Measurements from ENCODE around the gene HDAC6.

Gene HDAC6

DNA sequence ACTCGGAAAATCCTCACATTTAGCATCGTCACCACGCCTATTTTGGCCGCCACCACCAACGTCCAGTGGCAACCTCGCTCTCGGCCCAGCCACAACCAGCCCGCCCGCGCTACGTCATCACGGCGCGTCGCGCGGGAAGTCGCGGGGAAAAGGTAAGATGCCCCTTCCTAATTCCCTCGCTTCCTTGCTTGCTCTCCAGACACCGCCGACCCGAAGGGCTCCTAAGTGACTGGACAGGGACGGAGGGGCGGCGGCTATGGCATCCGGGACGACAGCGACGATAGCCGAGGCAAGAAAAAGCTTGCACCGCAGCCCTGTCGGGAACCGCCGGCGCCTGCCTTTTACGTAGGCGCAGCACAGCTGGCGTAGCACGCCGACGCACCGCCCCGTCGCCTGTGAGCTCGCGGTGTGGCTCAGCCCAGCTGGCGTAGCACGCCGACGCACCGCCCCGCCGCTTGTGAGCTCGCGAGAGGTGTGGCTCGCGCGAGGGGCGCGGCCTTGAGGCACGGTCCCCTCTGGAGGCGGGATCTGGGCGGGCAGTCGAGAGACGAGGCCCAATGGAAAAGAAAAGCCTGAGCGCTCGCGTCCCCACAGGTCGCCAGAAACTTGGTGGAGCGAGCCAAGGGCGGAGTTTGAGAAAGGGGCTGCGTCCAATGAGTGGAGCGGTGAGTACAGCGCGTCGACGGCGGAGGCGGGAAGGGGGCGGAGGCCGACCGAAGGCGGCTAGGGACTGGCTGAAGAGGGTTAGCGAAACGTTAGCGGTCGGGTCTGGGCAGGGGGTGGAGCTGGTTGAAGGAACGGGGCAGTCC, at the start of gene HDAC6:
Gene HDAC6 (plus strand): TSS at position 788 of the 809 bp plus-strand sequence. CDS start 626 bp downstream, outside the sequence.
- peak; percentile 97 for DNase-seq

DNA sequence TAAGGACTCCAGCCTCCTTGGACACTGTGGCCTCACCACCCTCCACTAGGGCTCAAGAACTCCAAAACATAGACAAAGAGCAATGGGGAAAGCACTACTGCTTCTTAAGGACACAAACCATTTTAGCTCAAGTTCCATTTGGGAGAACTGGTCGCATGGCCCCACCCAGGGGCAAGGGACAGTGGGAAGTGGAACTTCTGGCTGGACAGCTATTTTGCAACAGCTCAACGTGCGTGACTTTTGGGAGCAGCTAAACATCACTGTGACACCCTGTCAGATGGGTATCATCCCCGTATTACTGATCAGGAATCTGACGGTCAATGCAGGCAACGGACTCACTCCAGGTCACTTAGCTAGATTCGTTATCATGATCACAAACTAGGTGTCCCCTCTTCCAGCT, 49.4 kb upstream of the HDAC6 start:
- no peak for DNase-seq

DNA sequence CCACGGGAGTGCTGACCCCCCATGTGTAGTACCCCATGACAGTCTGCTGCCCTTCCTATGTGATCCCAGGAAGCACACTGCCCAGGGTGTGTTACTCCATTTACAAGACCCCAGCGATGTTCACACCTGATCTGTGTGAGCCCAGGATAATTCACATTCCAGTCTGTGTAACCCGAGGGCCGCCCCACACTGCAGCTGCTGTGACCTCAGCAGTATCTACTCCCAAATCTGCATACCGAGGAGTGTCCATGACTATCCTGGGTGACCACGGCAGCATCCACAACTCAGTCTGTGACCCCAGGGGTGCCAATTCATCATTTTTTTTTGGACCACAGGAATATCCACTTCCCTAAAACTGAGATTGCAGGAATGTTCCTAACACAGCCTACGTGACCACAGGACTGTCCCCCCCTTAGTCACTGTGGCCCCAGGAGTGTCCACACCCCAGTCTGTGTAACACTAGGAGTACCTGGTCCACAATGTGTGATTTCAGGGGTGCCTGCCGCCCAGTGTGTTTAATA, 48.1 kb upstream of the HDAC6 start:
- no peak for DNase-seq

DNA sequence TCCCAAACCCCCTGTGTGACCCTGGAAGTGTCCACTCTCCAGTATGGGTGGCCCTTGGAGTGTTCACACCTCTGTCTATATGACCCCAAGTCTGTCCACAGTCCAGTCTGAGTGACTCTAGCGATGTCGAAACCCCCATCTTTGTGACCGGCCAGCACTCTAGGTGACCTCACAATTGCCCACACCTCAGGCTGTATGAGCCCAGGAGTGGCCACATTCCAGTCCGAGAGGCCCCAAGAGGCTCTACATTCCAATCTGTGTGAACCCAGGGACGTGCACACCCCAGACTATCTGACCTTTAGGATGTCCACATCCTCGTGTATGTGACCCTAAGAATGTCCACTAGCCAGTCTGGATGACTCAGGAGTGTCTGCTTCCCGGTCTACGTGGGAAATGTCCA, 47.6 kb upstream of the HDAC6 start:
- no peak for DNase-seq

DNA sequence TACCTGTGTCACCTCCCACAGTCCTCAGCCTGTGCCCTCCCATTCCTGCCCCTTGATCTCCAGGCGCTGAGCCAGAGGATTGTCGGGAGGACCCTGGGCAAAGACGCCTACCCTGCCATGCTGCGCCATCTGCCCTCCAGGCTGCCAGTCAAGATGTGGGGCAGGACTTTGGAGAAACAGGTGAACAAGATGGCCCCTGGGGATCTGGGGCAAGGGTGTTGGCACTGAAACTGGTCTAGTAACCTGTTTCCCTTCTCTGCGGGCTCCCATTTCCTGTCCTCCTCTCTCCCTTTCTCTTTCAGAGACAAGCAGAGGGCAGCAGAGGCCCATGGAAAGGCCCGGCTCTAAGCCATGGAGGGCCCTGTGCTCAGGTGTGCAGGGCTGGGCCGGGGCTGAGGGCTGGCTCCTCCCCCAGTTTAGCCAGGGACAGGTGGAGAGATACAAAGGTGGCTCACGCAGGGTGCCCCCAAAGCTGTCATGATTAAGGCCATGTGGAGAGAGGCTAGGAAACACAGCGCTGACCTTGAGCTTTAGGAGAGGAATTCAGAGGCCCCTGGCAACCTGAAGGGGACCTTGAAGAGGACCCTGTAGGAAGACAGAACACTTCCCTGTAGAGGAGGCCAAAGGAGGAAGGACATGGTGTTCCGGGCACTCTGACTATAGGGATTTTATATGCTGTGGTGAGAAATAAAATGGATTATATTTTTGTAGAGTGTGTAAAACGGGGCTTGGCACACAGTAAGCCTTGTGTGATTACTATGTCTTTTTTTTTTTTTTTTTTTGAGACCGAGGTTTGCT, 40.0 kb upstream of the HDAC6 start, which contains the start of gene GLOD5:
Gene GLOD5 (plus strand): TSS at position 74 of the 798 bp plus-strand sequence. CDS start 44 bp downstream, at position 118.
- peak; percentile 1 for DNase-seq

DNA sequence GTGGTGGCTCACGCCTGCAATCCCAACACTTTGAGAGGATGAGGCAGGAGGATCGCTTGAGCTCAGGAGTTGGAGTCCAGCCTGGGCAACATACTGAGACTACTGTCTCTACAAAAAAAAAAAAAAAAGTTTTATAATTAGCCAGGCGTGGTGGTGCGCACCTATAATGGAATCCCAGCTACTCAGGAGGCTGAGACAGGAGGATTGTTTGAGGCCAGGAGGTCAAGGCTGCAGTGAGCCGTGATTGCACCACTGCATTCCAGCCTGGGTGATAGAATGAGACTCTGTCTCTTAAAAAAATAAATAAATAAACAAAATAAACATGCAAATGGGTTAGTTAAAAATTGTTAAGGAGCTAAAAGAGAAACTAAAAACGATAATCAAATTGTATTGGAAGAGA, 32.6 kb upstream of the HDAC6 start:
- DNase-seq, result no peak

DNA sequence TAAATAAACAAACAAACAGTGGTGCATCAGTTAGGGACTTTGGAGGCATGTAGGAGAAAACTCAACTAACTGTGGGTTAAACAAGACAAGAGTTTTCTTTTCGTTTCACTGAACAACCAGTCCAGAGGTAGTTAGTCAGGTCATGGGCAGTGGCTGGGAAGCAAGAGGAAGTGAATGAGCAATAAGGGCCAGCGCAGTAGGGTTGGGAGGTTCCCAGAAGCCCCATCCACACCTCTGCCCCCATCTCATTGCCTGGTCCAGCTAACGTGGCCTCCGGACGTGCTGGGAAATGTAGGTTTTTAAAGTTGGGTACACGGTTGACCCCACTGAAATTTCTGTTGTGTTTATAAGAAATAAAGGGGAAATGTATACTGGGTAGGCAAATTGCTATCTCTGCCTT, 31.6 kb upstream of the HDAC6 start:
- no peak for DNase-seq

DNA sequence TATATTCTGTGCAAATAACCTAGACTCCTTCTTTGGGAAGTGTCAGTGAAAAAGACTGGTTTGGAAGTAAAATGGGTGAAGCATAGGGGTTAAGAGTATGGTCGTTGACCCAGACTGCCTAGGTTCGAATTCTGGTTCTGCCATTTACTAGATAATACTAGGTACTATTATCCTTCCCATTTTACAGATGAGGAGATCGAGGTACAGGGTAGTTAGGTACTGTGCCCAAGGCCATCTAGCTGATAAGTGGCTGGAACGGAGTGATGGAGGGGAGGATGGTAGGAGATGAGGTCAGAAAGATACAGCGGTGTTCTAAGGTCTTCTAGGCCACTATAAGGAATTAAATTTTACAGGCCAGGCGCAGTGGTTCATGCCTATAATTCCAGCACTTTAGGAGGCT, 29.3 kb upstream of the HDAC6 start:
- no peak for DNase-seq

DNA sequence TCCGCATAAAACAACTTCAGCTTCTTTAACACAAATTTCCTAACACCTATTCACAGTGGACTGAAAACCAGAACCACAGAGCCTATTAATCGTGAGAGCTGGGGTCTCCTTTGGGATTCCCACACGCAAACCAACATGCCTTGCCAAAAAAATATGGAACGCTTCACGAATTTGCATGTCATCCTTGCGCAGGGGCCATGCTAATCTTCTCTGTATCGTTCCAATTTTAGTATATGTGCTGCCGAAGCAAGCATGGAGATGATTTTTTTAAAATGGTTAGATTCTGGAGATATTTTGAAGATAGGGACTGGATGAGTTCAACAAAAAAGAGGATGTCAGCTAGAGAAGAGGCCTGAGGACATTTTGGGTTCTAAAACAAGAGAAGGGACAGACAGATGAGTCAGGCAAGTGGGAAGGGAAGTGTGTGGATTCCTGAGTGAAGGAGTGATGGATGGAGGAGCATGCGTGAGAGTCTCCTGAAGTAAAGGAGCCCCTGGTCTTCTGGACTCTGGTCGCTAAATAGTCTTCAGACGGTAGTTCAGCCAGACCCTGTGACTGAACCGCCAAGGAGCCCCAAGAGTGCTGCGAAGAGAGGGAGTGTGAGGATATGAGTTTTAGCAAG, 24.9 kb upstream of the HDAC6 start:
- no peak for DNase-seq

DNA sequence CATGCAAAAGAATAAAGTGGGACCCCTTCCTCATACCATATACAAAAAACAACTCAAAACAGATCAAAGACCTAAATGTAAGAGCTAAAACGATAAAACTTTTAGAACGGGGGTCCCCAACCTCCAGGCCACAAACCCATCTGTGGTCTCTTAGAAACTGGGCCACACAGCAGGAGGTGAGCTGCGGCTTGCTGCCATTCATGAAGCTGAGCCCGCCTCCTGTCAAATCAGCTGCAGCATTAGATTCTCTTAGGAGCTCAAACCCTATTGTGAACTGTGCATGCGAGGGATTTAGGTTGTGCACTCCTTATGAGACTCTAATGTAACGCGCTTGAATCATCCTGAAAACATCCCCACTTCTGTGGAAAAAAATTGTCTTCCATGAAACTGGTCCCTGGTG, 22.5 kb upstream of the HDAC6 start:
- DNase-seq, result no peak

DNA sequence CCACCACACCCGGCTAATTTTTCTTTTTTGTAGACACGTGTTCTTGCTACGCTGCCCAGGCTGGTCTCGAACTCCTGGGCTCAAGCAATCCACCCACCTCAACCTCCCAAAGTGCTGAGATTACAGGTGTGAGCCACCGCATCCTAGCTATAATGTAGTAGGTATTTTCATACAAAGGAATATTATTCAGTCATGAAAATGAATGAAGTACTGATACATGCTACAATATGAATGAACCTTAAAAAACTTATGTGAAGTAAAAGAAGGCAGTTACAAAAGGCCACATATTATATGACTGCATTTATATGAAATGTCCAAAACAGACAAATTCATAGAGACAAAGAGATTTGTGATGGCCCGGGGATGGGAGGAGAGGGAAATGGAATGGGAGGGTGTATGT, 20.2 kb upstream of the HDAC6 start:
- DNase-seq, result no peak

DNA sequence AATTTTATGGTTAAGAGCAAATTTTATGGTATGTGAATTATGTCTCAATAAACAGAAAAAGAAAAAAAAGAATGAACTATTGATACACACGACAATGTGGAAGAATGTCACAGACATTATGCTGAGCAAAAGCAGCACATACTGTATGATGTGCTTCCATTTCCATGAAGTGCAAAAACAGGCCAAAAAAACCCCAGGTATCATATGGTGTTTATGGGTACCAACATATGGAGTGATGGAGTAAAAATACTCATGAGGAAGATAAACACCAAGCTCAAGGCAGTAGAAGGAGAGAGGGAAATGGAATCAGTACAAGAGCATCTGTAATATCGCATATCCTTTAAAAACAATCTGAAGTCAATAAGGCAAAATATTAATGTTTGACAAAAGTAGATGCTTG, 19.7 kb upstream of the HDAC6 start:
- no peak for DNase-seq

DNA sequence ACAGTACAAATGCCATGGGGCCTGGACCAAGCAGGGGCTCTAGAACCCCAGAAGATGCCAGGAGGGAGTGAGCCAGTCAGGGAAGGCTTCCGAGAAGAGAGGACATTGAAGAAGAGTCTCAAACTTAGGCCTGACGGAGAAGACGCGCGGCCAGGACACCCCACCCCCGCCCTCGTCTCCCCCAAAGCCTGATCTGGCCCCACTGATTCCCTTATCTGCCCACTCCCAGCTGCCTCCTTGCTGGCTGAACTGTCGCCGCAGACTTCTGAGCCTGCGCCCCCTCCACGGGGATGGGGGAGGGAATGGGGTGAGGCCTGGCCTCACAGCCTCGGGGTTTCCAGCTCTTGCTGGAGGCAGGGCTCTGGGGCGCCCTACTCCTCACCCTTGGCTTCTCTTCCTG, 19.1 kb upstream of the HDAC6 start:
- no peak for DNase-seq

DNA sequence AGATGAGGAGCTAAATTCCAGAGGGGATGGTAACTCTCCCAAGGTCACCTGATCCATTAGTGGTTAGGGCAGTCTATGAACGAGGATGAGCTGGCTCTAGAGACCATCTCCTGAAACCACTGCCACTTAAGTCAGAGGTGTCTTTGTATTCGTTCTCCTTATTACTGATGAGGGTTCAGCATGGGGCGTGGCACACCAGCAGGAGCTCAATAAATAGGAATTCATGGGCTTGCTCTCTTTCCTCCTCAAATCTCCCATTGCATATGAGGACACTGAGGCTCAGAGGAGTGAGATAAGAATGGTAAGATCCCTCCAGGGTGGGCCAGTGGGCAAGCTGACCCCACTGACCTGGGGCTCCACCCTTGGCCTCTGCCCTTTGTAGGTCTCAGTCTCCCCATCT, 17.1 kb upstream of the HDAC6 start:
- DNase-seq, result no peak

DNA sequence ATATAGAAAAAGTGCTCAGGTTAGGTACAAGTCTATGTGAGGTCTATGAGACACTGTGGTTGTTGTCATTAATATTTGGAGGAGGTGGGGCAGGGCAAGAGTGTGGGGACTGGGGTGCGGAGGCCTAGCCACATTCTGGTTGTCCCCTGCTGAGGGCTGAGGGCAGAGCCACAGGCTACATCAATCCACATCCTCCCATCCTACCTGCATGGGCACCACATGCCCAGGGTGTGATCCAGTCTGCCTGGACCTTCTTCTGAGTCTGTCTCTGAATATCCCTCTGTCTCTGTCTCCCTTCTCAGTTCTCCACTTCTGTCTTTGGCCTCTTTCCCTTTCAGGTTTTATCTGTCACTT, 16.7 kb upstream of the HDAC6 start:
- DNase-seq, result no peak

DNA sequence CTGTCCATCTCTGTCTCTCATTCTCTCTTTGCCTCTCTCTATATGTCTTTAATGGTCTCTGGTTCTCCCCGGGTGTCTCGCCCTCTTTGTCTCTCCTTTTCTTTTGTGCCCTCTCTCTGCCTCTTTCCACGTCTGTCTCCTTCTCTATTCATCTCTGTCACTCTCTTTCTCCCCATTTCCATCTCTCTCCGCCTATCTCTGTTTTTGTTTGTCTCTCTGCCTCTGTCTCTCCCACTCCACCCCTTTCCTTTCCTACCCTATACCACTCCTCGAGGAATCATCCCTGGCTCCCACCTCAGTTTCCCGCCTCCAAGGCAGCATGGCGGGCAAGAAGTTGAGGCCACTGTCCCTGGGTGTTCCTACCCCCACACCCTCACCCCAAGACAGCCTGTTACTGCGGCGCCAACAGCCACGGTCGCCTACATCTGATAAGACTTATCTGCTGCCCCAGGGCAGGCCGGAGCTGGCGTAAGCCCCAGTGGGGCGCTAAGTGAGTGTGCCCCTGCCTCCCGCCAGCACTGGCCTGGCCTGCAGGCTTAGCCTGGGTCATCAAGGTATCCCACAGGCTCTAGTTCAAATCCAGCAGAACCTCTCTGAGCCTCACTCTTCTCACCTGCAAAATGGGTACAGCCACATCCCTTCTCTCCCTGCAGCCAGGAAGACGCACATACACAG, 16.2 kb upstream of the HDAC6 start:
- DNase-seq, result no peak

DNA sequence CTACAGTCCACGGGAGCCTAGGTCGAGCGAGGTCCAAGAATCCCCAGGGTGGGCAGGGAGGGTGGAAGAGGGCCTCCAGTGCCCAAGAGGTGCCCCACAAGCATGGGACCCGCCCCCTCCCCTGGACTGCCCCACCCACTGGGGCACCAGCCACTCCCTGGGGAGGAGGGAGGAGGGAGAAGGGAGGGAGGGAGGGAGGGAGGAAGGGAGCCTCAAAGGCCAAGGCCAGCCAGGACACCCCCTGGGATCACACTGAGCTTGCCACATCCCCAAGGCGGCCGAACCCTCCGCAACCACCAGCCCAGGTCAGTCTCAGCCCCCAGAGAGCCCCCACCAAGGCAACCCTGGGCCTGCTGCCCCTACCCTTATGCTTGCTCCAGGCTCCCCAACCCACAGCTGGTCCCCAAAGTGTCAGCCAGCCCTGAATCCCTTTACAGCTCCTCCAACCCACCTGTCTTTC, 15.5 kb upstream of the HDAC6 start, which contains the start of gene GATA1:
Gene GATA1 (plus strand): TSS at position 250 of the 460 bp plus-strand sequence. CDS start 4,520 bp downstream, outside the sequence.
- DNase-seq, result no peak

DNA sequence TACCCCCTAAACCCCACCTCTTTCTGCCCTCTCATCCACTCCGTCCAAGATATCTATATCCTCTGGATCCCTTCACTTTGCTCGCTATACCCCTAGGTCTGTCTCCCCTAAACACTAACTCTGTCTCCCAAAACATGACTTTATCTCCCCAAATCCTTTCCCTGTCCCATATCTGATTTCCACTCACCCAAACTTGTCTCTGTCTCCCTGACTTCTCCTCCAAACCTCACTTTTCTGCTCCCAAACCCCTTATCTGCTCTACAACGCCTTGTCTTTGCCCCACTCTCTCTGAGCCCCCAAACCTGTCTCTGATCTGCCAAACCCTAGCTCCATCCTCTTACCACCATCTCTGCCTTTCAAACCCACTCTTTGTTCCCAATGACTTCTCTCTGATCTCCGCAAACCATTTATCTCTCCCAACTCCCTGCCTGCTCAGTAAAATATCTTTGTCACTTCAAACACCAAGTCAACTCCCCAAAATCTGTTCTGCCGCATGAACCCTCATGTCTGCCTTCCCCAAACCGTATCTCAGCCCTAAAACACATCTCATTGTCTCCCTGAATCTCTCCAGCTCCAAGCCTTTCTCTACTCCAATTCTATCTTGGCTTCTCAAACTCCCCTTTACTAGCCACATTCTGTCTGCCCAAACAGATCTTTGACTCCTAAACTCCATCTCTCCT, 14.9 kb upstream of the HDAC6 start:
- DNase-seq, result no peak

DNA sequence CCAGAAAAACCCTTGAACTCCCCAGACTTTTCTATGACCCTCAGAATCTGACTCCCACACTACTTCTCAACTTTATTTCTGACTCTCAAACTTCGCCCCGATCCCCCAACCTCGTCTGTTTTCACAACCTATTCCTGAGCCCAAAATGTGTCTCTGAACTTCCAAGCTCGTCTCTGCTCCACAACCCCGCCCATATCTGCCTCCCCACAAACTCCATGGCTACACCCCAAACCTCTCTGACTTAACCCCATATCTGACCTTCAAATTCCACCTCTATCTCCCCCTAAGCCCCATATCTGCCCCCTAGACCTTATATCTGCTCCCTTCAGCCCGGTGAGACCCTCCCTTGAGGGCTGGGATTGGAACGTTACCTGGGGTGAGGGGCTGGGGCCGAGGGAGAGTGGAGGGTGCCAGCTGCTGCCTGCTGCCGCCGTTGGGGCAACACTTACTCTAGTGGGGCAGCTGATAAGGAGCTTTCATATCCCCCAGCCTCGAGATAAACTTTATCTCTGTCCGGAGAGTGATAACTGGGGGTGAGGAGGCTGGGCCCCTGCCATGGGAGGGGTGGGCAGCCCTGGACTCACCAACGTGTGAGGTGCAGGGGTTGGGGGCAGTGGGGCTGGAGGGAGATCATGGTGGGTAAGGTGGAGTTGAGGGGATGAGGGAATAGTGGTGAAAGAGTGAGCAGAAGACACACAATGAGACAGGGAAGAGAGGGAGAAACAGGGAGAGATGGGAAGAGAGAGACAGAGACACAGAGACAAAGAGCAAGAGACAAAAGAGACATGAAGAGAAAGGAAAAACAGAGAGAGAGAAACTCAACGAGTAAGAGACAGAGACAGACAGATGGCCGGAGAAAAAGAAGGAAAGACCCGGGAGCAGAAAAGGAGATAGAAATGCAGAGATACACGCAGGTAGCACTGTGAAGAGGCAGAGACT, 14.1 kb upstream of the HDAC6 start:
- DNase-seq, result no peak

DNA sequence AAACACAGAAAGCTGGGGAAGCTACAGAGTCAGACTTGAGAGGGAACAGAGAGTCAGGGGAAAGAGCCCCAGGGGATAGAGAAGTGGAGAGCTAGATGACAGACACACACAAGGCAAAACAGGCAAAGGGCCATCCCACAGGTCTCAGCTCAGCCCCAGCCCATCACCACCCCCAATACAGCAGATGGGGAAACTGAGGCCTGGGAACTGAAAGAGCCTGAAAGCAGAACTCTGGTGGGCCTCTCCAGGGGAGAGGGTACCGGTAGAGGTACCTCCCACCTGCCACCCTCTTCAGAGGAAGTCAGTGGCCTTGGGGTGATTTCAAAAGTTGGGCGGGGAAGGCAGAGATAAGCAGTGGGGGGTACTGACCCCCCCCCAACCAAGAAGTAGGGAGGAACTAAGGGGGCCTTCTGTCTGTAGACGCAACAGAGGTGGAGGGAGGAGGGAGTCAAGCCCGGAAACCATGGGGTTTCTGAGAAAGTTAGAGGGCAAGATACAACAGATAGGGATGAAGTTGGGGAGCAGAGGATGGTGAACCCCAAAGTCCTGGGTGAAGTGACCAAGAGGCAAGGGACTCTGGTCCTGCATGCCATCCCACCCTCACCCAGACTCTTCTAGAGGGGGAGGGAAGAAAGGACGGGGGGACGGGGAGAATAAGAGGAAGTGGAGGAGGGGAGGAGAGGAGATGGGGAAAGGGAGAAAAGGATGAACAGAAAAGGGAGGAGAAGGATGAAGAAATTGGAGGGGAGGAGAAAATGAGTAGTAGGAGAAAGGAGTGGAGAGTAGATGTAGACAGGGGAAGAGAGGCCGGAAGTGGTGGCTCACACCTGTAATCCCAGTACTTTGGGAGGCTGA, 12.3 kb upstream of the HDAC6 start:
- DNase-seq, result no peak
